GDM1 (cell line): ENCODE results near the gene ZNF429.
A peak's percentile ranks its signal among the peaks of the same experiment; 100 is the strongest.
"Not testable (repeated sequence)": the region's sequence is repeated elsewhere in the genome, so short reads cannot be mapped to it uniquely, and the experiment has no call there.

Experiments used
- DNase-seq: peaks from one replicate; lab custom pipeline; 2025; lab: John Stamatoyannopoulos, UW

Gene ZNF429

GRCh38 chr19:21505459-21506451 is at the start of gene ZNF429:
ZNF429 (plus strand) TSS chr19:21505602; CDS start chr19:21505772, 170 bp downstream.
- DNase-seq, result peak; percentile 89

- DNase-seq, result no peak
These were observed 44.7 kb upstream of the ZNF429 start for GRCh38 chr19:21460686-21461085.

- DNase-seq, result no peak
These were observed 42.9 kb upstream of the ZNF429 start for GRCh38 chr19:21462540-21462939.

- no peak for DNase-seq
These were observed 41.8 kb upstream of the ZNF429 start for GRCh38 chr19:21463449-21464105.

- no peak for DNase-seq
These were observed 38.8 kb upstream of the ZNF429 start for GRCh38 chr19:21466627-21467026.

GRCh38 chr19:21468791-21469190 is 36.6 kb upstream of the ZNF429 start:
- no peak for DNase-seq

- no peak for DNase-seq
These were observed 32.9 kb upstream of the ZNF429 start for GRCh38 chr19:21472507-21472906.

GRCh38 chr19:21474671-21475181 is 30.7 kb upstream of the ZNF429 start:
- DNase-seq, result no peak

GRCh38 chr19:21482361-21482760 is 23.0 kb upstream of the ZNF429 start:
- not testable (repeated sequence) for DNase-seq

GRCh38 chr19:21482863-21483276 is 22.5 kb upstream of the ZNF429 start:
- DNase-seq, result peak; percentile 35

GRCh38 chr19:21483589-21484170 is 21.7 kb upstream of the ZNF429 start:
- DNase-seq, result peak; percentile 32

- DNase-seq, result no peak
These were observed 20.8 kb upstream of the ZNF429 start for GRCh38 chr19:21484631-21485030.

- no peak for DNase-seq
These were observed 19.5 kb upstream of the ZNF429 start for GRCh38 chr19:21485926-21486325.

GRCh38 chr19:21487969-21488368 is 17.4 kb upstream of the ZNF429 start:
- no peak for DNase-seq

- no peak for DNase-seq
These were observed 14.3 kb upstream of the ZNF429 start for GRCh38 chr19:21491146-21491545.

- DNase-seq, result no peak
These were observed 12.2 kb upstream of the ZNF429 start for GRCh38 chr19:21492947-21493906.

GRCh38 chr19:21496876-21497275 is 8.5 kb upstream of the ZNF429 start:
- DNase-seq, result no peak

- no peak for DNase-seq
These were observed 6.8 kb upstream of the ZNF429 start for GRCh38 chr19:21498651-21499050.

- DNase-seq, result no peak
These were observed 2.8 kb downstream of the ZNF429 start for GRCh38 chr19:21508198-21508597.

GRCh38 chr19:21511058-21511457 is 5.7 kb downstream of the ZNF429 start:
- DNase-seq, result not testable (repeated sequence)

GRCh38 chr19:21512609-21513008 is 7.2 kb downstream of the ZNF429 start:
- DNase-seq, result not testable (repeated sequence)
